ENCODE data around the gene DLGAP4.

The DLGAP4 gene

DNA sequence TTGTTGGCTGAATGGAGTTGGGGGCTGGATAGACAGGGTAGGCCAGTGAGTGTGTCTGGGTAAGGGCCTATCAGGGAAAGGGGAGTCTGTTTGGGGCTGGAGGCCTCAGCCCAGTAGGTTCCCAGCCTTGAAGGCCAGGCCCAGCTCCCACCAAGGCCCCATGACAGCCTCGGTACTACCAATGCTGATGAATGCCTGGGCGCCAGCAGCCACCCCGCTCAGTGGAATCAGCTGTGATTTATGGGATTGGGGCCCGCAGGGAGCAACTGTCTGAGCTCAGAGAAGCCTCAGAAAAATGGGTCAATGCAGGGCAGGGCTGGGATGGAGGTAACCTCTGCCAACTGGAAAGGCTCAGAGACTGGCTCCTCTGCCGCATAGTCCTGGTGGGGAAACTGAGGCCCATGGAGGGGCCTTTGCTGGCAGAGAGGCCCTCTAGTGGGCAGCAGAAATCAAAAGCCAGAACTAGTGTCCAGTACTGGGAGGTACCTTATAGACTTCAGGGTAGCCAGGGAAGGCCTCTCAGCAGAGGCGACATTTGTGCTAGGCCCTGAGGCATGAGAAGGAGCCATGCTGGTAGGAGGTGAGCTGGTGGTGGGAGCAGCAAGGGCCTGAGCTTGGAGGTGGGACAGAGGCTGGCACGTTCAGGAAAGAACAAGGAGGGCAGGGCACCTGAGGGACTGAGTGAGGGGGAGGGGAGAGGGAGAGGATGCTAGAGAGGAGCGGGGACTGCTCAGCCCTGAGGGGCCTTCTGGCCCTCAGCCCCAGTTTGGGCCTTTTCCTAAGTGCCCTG lies 36.4 kb downstream of the DLGAP4 start:
- TF ChIP-seq CTCF (IDR thresholded peaks at IDR 0.05; ENCODE audit: control insufficient read depth, insufficient read depth, low read depth, low read length, missing control alignments): no peak
- no peak for DNase-seq (ENCODE audit: low read depth)
- H3K4me3 ChIP-seq (ENCODE audit: control insufficient read depth, low read depth, low read length): no peak overlapping the region

- DNase-seq (ENCODE audit: low read depth): no peak
- TF ChIP-seq CTCF (IDR thresholded peaks at IDR 0.05; ENCODE audit: control insufficient read depth, insufficient read depth, low read depth, low read length, missing control alignments): no peak
- H3K4me3 ChIP-seq (ENCODE audit: control insufficient read depth, low read depth, low read length): no peak overlapping the region
Measured at GRCh38 chr20:36343641-36344040, 37.5 kb downstream of the DLGAP4 start.

DNA sequence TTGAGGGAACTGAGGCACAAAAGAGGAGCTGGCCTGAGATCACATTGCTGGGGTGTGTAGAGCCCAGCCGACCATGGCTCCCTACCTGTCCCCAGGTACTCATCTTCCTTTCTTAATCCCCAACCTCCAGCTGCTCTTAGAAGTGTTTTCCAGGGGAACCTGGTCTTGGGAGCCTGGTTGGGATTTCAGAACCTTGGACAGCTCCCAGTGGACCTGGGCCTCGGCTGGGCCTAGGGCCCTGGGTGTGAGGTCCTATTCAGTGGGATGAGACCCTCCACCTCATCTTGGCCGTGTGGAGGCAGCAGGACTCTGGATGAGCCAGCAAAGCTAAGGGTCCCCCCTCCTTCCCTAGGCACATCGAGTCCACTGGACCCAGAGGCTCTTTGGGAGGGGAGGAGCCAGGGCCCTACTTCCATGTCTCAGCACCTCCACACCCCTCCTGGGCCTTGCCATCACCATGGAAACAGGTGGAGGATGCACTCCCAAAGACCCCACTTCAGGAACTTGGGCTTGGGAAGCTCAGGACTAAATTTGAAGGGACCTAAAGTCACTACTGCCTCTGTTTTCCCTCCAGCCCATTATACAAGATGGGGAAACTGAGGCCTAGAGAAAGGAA lies 38.5 kb downstream of the DLGAP4 start:
- DNase-seq (ENCODE audit: low read depth): peak; percentile 1
- no peak for TF ChIP-seq CTCF (IDR thresholded peaks at IDR 0.05; ENCODE audit: control insufficient read depth, insufficient read depth, low read depth, low read length, missing control alignments)
- no peak overlapping the region for H3K4me3 ChIP-seq (ENCODE audit: control insufficient read depth, low read depth, low read length)

DNA sequence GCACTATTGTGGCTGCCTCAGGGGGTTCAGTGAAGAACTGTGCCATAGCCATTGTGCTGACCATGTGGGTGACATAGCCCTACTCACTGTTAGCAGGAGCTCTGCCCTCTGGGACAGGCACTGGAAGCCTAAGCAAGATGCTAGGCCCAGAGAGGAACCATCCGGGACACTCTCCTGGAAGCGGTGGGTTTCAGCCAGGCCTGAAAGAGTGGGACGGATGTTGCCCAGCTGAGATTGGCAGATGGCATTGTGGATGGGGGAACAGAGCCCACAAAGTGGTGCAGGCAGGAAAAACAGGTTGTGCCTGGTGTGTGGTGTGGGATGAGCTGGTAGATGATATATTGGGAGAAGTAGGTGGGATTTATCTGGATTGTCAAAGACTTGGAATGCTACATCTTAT lies 40.1 kb downstream of the DLGAP4 start:
- no peak for DNase-seq (ENCODE audit: low read depth)
- H3K4me3 ChIP-seq (ENCODE audit: control insufficient read depth, low read depth, low read length): no peak overlapping the region
- no peak for TF ChIP-seq CTCF (IDR thresholded peaks at IDR 0.05; ENCODE audit: control insufficient read depth, insufficient read depth, low read depth, low read length, missing control alignments)

- no peak for TF ChIP-seq CTCF (IDR thresholded peaks at IDR 0.05; ENCODE audit: control insufficient read depth, insufficient read depth, low read depth, low read length, missing control alignments)
- H3K4me3 ChIP-seq (ENCODE audit: control insufficient read depth, low read depth, low read length): no peak overlapping the region
- DNase-seq (ENCODE audit: low read depth): no peak
Measured at GRCh38 chr20:36349384-36350170, 43.4 kb downstream of the DLGAP4 start.

DNA sequence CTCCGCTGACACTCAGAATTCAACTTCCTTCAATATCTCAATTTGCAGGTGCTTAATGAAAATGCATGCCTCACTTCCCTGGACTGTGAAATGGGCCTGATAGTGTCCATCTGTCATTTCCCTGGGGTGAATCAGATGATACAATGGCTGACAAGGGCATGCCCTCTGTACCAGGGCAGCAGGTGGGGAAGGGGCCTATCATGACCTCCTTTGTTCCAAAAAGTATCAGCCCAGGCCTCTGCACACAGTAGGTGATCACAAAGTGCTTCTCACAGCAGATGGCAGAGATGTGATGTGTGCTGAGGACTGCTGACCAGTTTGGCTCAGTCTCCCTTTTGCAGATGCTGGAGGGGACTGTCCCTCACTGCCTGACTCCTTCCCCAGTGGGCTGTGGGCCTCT lies 44.3 kb downstream of the DLGAP4 start:
- no peak overlapping the region for H3K4me3 ChIP-seq (ENCODE audit: control insufficient read depth, low read depth, low read length)
- no peak for DNase-seq (ENCODE audit: low read depth)
- no peak for TF ChIP-seq CTCF (IDR thresholded peaks at IDR 0.05; ENCODE audit: control insufficient read depth, insufficient read depth, low read depth, low read length, missing control alignments)

Measured in AG09309 (cell line).